Daoy (cell line): ENCODE results near the gene LYRM4. TPM values are rescaled to one million over a fixed set of nuclear protein-coding genes. Genes with fewer than 3 reads are reported as not detected.

ENCODE experiments used
- DNase-seq: peaks from one replicate; pipeline ENCODE4 v3.0.0-alpha.2; 2015; ENCODE audit warnings: low read depth
- total RNA-seq: library from RNA; depleted of rRNA; stranded (reverse); fragments of >200 nt; shearing (Covaris generic); gene quantifications from 2 replicates; pipeline ENCODE4 v1.2.3, GENCODE V29; 2014

The LYRM4 gene
- total RNA-seq, 1 experiment from 2014 or later: 24.6 TPM

GRCh38 chr6:5146398-5146797 is 114.4 kb downstream of the LYRM4 start:
- no peak for DNase-seq

- DNase-seq: peak; percentile 80
These were observed 117.0 kb downstream of the LYRM4 start for GRCh38 chr6:5143634-5144311.

GRCh38 chr6:5142915-5143314 is 117.8 kb downstream of the LYRM4 start:
- DNase-seq: no peak

- DNase-seq: no peak
These were observed 118.6 kb downstream of the LYRM4 start for GRCh38 chr6:5142131-5142530.

- no peak for DNase-seq
These were observed 119.7 kb downstream of the LYRM4 start for GRCh38 chr6:5141046-5141445.

GRCh38 chr6:5139828-5140771 is 120.7 kb downstream of the LYRM4 start:
- DNase-seq: no peak

GRCh38 chr6:5138995-5139827 is 121.5 kb downstream of the LYRM4 start:
- DNase-seq: no peak

GRCh38 chr6:5136851-5137250 is 123.9 kb downstream of the LYRM4 start:
- no peak for DNase-seq

- peak; percentile 62 for DNase-seq
These were observed 124.9 kb downstream of the LYRM4 start for GRCh38 chr6:5135788-5136376.

GRCh38 chr6:5133943-5134342 is 126.8 kb downstream of the LYRM4 start:
- no peak for DNase-seq

GRCh38 chr6:5132731-5133130 is 128.0 kb downstream of the LYRM4 start:
- DNase-seq: peak; percentile 35

GRCh38 chr6:5130135-5130866 is 130.4 kb downstream of the LYRM4 start:
- DNase-seq: no peak

- DNase-seq: no peak
These were observed 132.4 kb downstream of the LYRM4 start for GRCh38 chr6:5128351-5128750.

- no peak for DNase-seq
These were observed 133.6 kb downstream of the LYRM4 start for GRCh38 chr6:5127106-5127687.

- DNase-seq: no peak
These were observed 134.5 kb downstream of the LYRM4 start for GRCh38 chr6:5126214-5126613.

GRCh38 chr6:5125152-5126006 is 135.4 kb downstream of the LYRM4 start:
- DNase-seq: peak; percentile 80

- no peak for DNase-seq
These were observed 136.2 kb downstream of the LYRM4 start for GRCh38 chr6:5124526-5124925.

GRCh38 chr6:5123296-5124143 is 137.2 kb downstream of the LYRM4 start:
- no peak for DNase-seq
